ENCODE data around the gene KIRREL3. TPM values are rescaled to one million over a fixed set of nuclear protein-coding genes. Genes with fewer than 3 reads are reported as not detected.

Gene KIRREL3
- total and polyA plus RNA-seq, 2 of the 8 experiments (the other 6 are each of a cell fraction or from before 2014, with no cell fraction given), result 0.29 to 0.32 TPM

GRCh38 chr11:126992065-126992803 lies 8.3 kb downstream of the KIRREL3 start:
- WGBS, 2 experiments (ENCODE audit: extremely low coverage in 1 of 2, insufficient coverage in 1 of 2, insufficient read length in 1 of 2, insufficient replicate concordance in 2 of 2, low coverage in 1 of 2, low lambda C conversion rate in 2 of 2, missing lambda C conversion rate in 1 of 2), result 92% methylated on average over 6 of the region's 6 CpGs; no CpG with 5 or more reads in 1 of the 2 experiments
- Histone ChIP-seq H4K5ac (ENCODE audit: insufficient read length, low read depth, low read length) (no peak overlapping the region), H4K8ac (ENCODE audit: extremely low read depth, insufficient read depth, low read length) (no peak overlapping the region), H3K4me1 (replicated peaks in 1 of 4; ENCODE audit: control insufficient read depth in 3 of 4, insufficient read depth in 4 of 4, low read length in 3 of 4) (peaks cover 0 to 3% (median 1%) of the 10 kb centered on the region in 4 experiments; a peak in 1 of 7 replicates), H3K79me1 (ENCODE audit: low read depth, low read length) (no peaks in the 10 kb centered on the region), H3K27ac (ENCODE audit: low read depth, low read length) (no peak overlapping the region), H3K9ac (replicated peaks in 1 of 4; ENCODE audit: extremely low read depth in 1 of 4, low read depth in 3 of 4, low read length in 3 of 4) (no peak overlapping the region), H3K9me3 (ENCODE audit: insufficient read depth in 2 of 2, low read depth in 1 of 2, low read length in 1 of 2) (no peaks in the 10 kb centered on the region), H4K20me1 (replicated peaks in 1 of 2; ENCODE audit: control insufficient read depth in 1 of 2, insufficient read depth in 2 of 2, low read length in 2 of 2) (no peaks in the 10 kb centered on the region), H3K23me2 (ENCODE audit: low read depth, low read length) (no peaks in the 10 kb centered on the region), H2AFZ (ENCODE audit: low read length) (no peak overlapping the region), H2BK12ac (ENCODE audit: low read depth, low read length) (no peak overlapping the region), H2BK15ac (ENCODE audit: low read length) (peak overlapping the region; percentile 47; the same call in 1 of the 2 replicates), H3K4ac (replicated peaks; ENCODE audit: insufficient read length, low read depth, low read length) (no peak overlapping the region), H3K79me2 (ENCODE audit: control insufficient read depth in 1 of 2, insufficient read depth in 2 of 2, low read length in 2 of 2) (no peaks in the 10 kb centered on the region), H3K56ac (replicated peaks; ENCODE audit: insufficient read length, low read depth, low read length) (no peak overlapping the region), H2BK120ac (replicated peaks; ENCODE audit: low read depth, low read length) (no peak overlapping the region), H3K18ac (ENCODE audit: extremely low read depth, low read length) (no peak overlapping the region), H3K23ac (ENCODE audit: insufficient read length) (no peak overlapping the region), H3K4me2 (ENCODE audit: insufficient read depth in 1 of 2, low read depth in 2 of 2, low read length in 2 of 2) (no peak overlapping the region), H2BK5ac (ENCODE audit: low read depth, low read length) (no peak overlapping the region), H4K91ac (replicated peaks; ENCODE audit: insufficient read length, low read length) (no peak overlapping the region), H3K27me3 (replicated peaks in 1 of 4; ENCODE audit: control insufficient read depth in 3 of 4, extremely low read depth in 1 of 4, insufficient read depth in 3 of 4, low read length in 3 of 4) (peaks cover 0 to 6% (median 2%) of the 10 kb centered on the region in 4 experiments; a peak in 1 of 7 replicates), H3K14ac (ENCODE audit: insufficient read length) (no peak overlapping the region), H3K4me3 (ENCODE audit: extremely low read depth in 1 of 4, insufficient read depth in 2 of 4, low read depth in 3 of 4, low read length in 4 of 4) (no peak overlapping the region), H2AK5ac (ENCODE audit: low read depth, low read length) (no peak overlapping the region), H3K36me3 (ENCODE audit: control insufficient read depth in 2 of 4, insufficient read depth in 4 of 4, low read length in 3 of 4) (no peaks in the 10 kb centered on the region), H2BK20ac (ENCODE audit: low read length) (no peak overlapping the region)
- ChIA-PET POLR2A (ENCODE audit: partially characterized antibody) (no interaction called here), CTCF (ENCODE audit: partially characterized antibody) (interaction anchor here (0.6 to 7.7 kb wide), 17 partner anchors 9 to 552 kb away, joined by 3 to 94 read pairs (median 4); partner anchors contain the start of gene KIRREL3)
- no peak for DNase-seq (ENCODE audit: low read depth in 1 of 2, low spot score in 2 of 2)
- no peak for FAIRE-seq

Measured in H1 (cell line).